GM19468 (cell line): ENCODE measurements around the gene TAS2R41.
"Not testable (repeated sequence)": the region's sequence is repeated elsewhere in the genome, so short reads cannot be mapped to it uniquely, and the experiment has no call there.

ENCODE experiments used
- ATAC-seq: cut with Tn5 transposase; IDR thresholded peaks from one replicate; pipeline ENCODE4 v1.9.1; 2021; ENCODE audit warnings: mild to moderate bottlenecking, moderate library complexity, moderate number of reproducible peaks; ENCODE audit not compliant: unreplicated experiment; ENCODE audit errors: extremely low read depth

TAS2R41 gene

GRCh38 chr7:143455491-143455890 is 22.2 kb upstream of the TAS2R41 start:
- ATAC-seq: no peak

DNA sequence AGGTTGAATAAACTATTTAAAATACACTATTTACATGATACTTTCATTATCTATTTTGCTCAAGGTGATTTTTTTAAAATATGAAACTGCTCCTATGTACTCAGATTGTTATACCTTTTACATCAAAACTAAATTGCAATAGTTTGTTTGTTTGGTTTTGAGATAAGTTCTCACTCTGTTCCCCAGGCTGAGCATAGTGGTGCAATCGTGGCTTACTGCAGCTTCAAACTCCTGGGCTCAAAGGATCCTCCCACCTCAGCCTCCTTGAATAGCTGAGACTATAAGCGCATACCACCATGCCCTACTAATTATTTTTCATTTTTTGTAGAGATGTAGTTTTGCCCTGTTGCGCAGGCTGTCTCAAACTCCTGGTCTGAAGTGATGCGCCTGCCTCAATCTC is 21.7 kb upstream of the TAS2R41 start:
- ATAC-seq: no peak

DNA sequence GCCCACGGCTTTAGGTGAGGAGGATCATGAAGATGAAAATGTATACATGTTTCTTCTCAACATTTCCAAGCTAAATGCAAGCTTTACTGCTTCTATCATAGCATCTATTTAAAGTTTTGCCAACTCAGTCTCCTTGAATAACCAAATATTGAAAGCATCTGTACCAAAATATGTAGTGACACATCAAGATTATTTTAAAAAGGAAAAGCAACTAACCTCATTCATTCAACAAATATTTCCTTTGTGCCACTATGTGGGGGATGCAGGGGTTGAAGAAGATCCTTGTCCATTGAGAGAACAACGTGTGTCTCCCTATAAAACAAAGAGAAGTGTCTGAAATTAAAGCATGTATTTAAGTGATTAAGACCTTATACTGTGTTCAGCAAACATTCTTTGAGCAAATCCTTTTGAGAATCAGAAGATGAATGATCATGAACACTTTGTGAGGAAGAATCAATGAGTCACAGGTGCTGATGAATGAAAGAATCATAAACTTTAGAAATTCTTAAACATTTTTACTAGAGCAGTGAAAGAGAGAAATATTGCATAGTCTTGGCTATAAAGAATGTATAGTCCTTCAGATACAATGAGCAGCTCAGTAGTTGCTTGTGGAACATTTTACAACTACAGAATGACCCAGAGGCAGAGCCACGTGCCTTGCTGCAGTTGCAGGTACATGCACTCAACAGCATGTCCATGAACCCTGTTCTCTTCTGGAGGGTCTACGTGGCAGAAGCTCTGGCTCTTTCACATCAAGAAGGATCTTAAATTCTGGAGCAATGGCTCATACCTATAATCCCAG is 20.5 kb upstream of the TAS2R41 start:
- ATAC-seq: no peak

DNA sequence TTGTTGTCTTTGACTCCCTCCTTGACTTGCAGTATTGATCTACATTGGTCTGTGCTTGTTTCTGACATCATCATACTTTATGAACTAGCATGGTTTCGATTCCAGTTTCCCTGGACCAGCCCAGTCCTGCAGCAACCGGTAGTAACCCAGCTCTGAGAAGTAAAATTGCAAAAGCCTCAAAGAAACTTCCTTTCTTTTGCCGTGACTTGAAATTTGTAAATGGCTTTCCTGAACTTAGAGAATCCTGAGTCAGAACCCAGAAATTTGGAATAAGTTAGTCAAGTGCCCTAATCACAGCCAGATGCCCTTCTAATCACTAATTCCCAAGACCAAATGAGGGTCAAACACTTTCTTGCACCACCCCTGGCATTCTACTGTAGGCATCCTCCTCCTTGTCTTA is 19.4 kb upstream of the TAS2R41 start:
- no peak for ATAC-seq

- no peak for ATAC-seq
These were observed 19.0 kb upstream of the TAS2R41 start for GRCh38 chr7:143458681-143459080.

- ATAC-seq: no peak
These were observed 18.3 kb upstream of the TAS2R41 start for GRCh38 chr7:143459359-143459758.

- no peak for ATAC-seq
These were observed 17.2 kb upstream of the TAS2R41 start for GRCh38 chr7:143460271-143460979.

GRCh38 chr7:143462045-143462444 is 15.6 kb upstream of the TAS2R41 start:
- no peak for ATAC-seq

- no peak for ATAC-seq
These were observed 14.1 kb upstream of the TAS2R41 start for GRCh38 chr7:143463556-143463955.

GRCh38 chr7:143463957-143464356 is 13.7 kb upstream of the TAS2R41 start:
- ATAC-seq: no peak

- ATAC-seq: no peak
These were observed 9.9 kb upstream of the TAS2R41 start for GRCh38 chr7:143467724-143468123.

GRCh38 chr7:143472071-143472689 is 5.5 kb upstream of the TAS2R41 start:
- ATAC-seq: not testable (repeated sequence)

DNA sequence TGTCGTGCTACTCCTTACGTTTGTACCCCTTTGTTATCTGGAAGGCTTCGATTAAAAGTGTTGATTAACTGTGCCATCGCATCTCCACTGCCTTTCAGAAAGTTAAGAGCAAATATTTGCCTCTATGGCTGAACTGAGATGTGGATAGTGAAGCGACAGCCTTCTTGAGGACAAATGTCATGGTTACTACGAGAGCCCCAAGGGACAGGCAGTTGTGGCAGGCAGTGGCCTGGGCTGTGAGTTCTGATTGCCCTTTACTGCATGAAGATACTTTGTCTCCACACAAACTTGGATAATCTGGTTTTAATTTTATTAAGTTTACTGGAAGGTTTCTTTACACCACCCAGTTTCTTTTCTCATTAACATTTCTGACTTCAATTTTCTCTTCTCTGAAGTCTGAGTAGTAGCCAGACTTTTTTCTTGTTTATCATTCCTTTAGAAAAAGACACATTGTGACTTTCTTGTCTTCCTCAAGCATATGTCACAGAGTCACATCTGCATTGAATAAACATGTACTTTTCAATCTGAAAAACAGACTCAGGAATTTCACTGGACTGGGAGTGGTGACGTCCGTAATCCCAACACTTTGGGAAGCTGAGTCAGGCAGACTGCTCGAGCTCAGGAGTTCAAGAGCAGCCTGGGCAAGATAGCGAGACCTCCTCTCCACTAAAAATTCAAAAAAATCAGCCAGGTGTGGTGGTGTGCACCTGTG is 1.5 kb downstream of the TAS2R41 start:
- ATAC-seq: no peak

GRCh38 chr7:143480501-143480900 is 2.8 kb downstream of the TAS2R41 start:
- ATAC-seq: no peak

- ATAC-seq: no peak
These were observed 6.4 kb downstream of the TAS2R41 start for GRCh38 chr7:143484119-143484518.

- no peak for ATAC-seq
These were observed 7.4 kb downstream of the TAS2R41 start for GRCh38 chr7:143485094-143485493.

DNA sequence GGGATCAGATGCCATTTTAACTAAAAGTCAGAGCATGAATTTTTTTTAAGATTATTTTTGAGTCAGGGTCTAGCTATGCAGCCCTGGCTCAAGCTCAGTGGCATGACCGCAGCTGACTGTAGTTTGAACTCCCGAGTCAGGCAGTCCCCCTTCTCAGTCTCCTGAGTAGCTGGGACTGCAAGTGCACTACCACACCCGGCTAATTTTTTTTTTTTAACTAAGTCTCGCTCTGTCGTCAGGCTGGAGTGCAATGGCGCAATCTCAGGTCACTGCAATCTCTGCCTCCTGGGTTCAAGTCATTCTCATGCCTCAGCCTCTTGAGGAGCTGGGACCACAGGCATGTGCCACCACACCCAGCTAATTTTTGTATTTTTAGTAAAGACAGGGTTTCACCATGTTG is 7.8 kb downstream of the TAS2R41 start:
- ATAC-seq: no peak

DNA sequence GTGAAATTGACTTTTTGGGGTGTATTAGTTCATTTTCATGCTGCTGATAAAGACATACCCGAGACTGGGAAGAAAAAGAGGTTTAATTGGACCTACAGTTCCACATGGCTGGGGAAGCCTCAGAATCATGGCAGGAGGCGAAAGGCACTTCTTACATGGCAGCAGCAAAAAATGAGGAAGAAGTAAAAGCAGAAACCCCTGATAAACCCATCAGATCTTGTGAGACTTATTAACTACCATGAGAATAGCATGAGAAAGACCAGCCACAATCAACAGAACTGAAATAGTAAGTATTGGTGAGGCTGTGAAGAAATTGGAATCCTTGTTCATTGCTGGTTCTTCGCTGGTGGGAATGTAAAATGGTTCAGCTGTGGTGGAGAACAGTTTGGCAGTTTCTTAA is 8.6 kb downstream of the TAS2R41 start:
- not testable (repeated sequence) for ATAC-seq

GRCh38 chr7:143487061-143487460 is 9.4 kb downstream of the TAS2R41 start:
- no peak for ATAC-seq

DNA sequence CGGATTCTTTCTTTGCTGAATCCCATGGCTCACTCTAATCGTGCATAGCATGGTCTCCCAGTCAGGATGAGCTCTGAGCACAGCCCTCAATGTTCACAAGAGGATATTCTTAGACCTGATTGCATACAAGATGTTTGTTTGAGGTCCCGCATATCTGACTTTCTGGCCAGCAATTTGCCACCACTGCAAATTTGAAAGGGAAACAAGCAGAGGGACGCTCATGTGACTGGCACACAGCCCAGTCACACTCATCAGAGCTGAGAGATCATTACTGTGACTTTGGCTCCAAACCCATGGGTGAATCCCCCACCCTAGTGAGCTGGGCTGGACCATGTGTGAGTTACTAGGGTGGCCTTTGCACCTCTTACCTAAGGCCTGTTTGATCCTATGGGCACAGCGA is 9.9 kb downstream of the TAS2R41 start:
- no peak for ATAC-seq
